ACC112 (cell line): Measurements from ENCODE around the gene RBFOX2.

Experiments
- H2AFZ ChIP-seq: fragments of 200-600 bp; sonication (generic); one replicate; pipeline ENCODE4 v1.6.0; 2017; ENCODE audit warnings: antibody characterized with exemption, low read length; ENCODE audit not compliant: unreplicated experiment
- H3K27ac ChIP-seq: fragments of 200-600 bp; sonication (generic); 2 replicates; pipeline ENCODE4 v1.5.1; 2014; ENCODE audit warnings: low read depth, mild to moderate bottlenecking, antibody characterized with exemption, low read length, moderate library complexity
- H3K27me3 ChIP-seq: fragments of 200-600 bp; sonication (generic); 2 replicates; pipeline ENCODE4 v1.6.1; 2014; ENCODE audit warnings: mild to moderate bottlenecking, antibody characterized with exemption, low read length, moderate library complexity, mixed read lengths; ENCODE audit not compliant: insufficient read depth
- H3K36me3 ChIP-seq: fragments of 200-600 bp; sonication (generic); 2 replicates; pipeline ENCODE4 v1.6.1; 2016; ENCODE audit warnings: mild to moderate bottlenecking, antibody characterized with exemption, low read length, moderate library complexity, mixed read lengths; ENCODE audit not compliant: insufficient read depth
- H3K4me1 ChIP-seq: fragments of 200-600 bp; sonication (generic); one replicate; pipeline ENCODE4 v1.6.1; 2016; ENCODE audit warnings: low read length, mixed read lengths; ENCODE audit not compliant: insufficient read depth, unreplicated experiment, control insufficient read depth
- H3K4me3 ChIP-seq: fragments of 200-600 bp; sonication (generic); 2 replicates; pipeline ENCODE4 v1.5.1; 2014; ENCODE audit warnings: mild to moderate bottlenecking, low read depth, low read length
- H3K79me2 ChIP-seq: fragments of 200-600 bp; sonication (generic); one replicate; pipeline ENCODE4 v1.6.0; 2016; ENCODE audit warnings: low read length; ENCODE audit not compliant: control insufficient read depth, unreplicated experiment, insufficient read depth

Gene RBFOX2

DNA sequence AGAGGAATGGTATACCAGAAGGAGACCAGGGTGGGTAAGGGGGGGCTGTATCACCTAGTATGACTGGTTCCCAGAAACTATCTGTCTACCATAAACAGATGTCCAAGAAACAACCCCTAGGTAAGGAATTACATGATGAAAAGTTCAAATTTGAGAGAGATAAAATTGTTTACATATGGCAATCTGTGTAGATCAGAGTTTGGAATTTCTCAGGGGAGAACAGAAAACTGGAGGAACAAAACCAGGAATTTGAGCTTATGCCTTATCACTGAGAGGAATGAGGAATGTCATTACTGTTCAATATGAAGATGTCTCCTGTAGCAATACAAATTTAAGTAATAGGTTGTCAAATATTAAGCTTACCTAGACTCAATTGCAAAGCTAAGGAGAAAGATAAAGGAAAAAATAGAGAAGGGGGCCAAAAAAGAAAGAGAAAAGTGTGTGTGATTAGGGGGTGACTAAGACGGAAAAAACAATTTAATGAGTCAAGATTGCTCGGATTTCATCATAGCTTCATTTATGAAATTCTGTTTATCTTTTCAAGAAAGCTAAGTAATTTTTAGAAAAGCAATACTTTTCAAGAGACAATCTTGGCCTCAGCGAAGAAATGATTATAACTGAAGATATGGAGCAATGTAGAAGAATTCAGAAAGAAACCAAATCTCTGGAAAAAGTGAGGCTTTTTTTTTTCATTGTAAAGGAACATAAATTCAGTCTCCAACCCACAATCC is 193.2 kb downstream of the RBFOX2 start:
- H3K4me3 ChIP-seq: peak overlapping the region; percentile 94
- no peak overlapping the region for H2AFZ ChIP-seq
- peak overlapping the region; percentile 97 for H3K27ac ChIP-seq
- H3K36me3 ChIP-seq: no peaks in the 10 kb centered on the region
- H3K4me1 ChIP-seq: peaks cover 22% of the 10 kb centered on the region
- H3K27me3 ChIP-seq: no peaks in the 10 kb centered on the region
- peaks cover 83% of the 10 kb centered on the region for H3K79me2 ChIP-seq

DNA sequence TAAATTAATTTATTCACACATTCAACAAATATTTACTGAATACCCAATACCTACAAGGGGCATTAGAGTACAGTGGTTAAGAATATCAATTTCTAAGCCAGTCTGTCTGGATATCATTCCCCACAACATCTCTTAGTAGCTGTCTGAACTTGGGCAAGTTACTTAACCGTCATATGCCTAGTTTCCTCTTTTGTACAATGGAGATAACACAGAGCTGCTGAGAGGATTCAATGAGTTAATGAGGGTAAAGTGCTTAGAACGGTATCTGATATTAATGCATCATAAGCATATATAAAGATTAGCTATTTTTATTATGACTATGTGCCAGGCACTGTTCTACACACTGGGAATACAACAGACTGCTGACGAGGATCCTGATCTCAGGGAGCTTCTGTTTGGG is 194.6 kb downstream of the RBFOX2 start:
- no peaks in the 10 kb centered on the region for H3K27me3 ChIP-seq

DNA sequence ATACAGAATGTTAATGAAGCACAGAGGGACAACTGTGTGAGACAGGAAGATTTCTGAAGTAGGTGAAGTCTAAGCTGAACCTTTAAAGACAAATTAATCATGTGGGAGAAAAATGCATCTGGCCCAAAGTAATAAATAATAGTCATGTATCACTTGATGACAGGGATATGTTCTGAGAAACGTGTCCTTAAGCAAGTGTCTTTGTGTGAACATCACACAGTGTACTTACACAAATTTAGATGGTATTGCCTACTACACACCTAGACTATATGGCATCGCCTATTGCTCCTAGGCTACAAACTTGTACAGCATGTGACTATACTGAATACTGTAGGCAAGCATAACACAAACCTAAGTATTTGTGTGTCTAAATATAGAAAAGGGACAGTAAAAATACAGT is 198.3 kb downstream of the RBFOX2 start:
- H3K36me3 ChIP-seq: no peaks in the 10 kb centered on the region
- no peaks in the 10 kb centered on the region for H3K27me3 ChIP-seq
- H2AFZ ChIP-seq: no peak overlapping the region
- H3K27ac ChIP-seq: no peak overlapping the region
- H3K79me2 ChIP-seq: peaks cover 82% of the 10 kb centered on the region
- H3K4me3 ChIP-seq: no peak overlapping the region
- peaks cover 17% of the 10 kb centered on the region for H3K4me1 ChIP-seq

More for the DNA sequence above, 194.6 kb downstream of the RBFOX2 start:
- peak overlapping the region; percentile 94 for H3K4me3 ChIP-seq
- peaks cover 86% of the 10 kb centered on the region for H3K79me2 ChIP-seq
- H3K27ac ChIP-seq: peak overlapping the region; percentile 97
- H3K4me1 ChIP-seq: peaks cover 22% of the 10 kb centered on the region
- no peaks in the 10 kb centered on the region for H3K36me3 ChIP-seq
- H2AFZ ChIP-seq: no peak overlapping the region

DNA sequence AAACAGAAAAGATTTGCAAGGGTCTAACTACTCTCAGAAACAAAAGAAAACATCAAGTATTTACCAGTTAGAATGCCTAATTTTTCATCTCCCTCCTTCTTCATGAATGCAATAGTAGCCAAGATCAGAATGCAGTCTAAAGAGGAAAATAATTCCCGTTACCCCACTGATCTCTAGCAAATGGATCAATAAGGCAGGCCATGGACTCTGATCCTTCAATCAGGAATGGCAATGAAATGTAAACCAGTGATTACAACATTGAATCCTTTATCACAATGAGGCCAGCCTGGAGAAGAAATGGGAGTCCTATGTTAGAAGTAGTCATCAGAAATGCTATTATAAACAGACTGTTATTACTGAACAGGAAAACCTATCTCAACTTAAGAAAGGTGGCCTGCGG is 204.4 kb downstream of the RBFOX2 start:
- Histone ChIP-seq H3K36me3 (0 out of 2 replicates have a peak, but pooled peaks cover 3% of the 10 kb centered on the region), H2AFZ (no peak overlapping the region), H3K79me2 (peaks cover 68% of the 10 kb centered on the region)

DNA sequence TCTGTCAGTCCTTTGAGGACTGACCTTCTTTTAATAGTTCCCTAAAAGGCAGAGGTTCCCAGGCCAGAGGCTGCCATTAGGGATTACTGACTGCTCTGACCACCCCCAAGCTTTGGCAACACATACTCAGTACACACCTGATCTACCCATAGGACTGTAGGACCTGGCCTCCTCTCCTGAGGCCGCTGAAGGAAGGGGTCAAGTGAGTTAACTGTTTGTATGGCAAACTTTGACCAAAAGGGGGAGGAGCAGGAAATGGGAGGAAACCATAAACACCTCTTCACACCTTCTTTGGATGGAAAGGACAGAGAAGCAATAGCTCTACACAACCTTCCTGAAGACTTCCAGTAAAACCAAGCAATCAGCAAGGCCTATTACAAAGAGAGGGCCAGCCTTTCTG is 207.0 kb downstream of the RBFOX2 start:
- H2AFZ ChIP-seq: no peak overlapping the region
- 0 out of 2 replicates have a peak, but pooled peaks cover 3% of the 10 kb centered on the region for H3K36me3 ChIP-seq
- H3K27me3 ChIP-seq: no peaks in the 10 kb centered on the region
- peaks cover 10% of the 10 kb centered on the region for H3K4me1 ChIP-seq
- no peak overlapping the region for H3K4me3 ChIP-seq
- peaks cover 62% of the 10 kb centered on the region for H3K79me2 ChIP-seq
- no peak overlapping the region for H3K27ac ChIP-seq

More for the DNA sequence above, 204.4 kb downstream of the RBFOX2 start:
- peaks cover 3% of the 10 kb centered on the region for H3K4me1 ChIP-seq
- H3K4me3 ChIP-seq: no peak overlapping the region
- no peaks in the 10 kb centered on the region for H3K27me3 ChIP-seq
- H3K27ac ChIP-seq: no peak overlapping the region

DNA sequence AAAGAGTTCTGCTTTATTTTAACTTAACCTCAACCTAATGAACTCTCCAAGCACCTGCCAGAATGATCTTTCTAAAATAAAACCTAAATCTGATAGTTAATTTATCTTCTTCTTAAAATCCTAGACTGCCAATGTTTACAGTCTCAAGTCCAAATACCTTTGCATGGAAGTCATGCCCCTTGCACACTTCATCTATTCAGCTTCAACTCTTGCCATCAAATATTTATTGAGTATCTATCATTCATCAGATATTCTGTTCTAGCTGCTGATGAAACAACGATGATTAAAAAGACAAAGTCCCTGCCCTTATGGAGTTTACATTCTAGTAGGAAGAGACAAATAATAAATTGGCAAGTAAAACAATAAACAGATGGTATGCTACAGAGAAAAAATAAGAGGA is 209.2 kb downstream of the RBFOX2 start:
- H3K79me2 ChIP-seq: peaks cover 74% of the 10 kb centered on the region
- no peak overlapping the region for H3K27ac ChIP-seq
- 0 out of 2 replicates have a peak, but pooled peaks cover 7% of the 10 kb centered on the region for H3K36me3 ChIP-seq
- no peak overlapping the region for H2AFZ ChIP-seq
- H3K4me3 ChIP-seq: no peak overlapping the region
- H3K4me1 ChIP-seq: peaks cover 10% of the 10 kb centered on the region
- H3K27me3 ChIP-seq: no peaks in the 10 kb centered on the region

DNA sequence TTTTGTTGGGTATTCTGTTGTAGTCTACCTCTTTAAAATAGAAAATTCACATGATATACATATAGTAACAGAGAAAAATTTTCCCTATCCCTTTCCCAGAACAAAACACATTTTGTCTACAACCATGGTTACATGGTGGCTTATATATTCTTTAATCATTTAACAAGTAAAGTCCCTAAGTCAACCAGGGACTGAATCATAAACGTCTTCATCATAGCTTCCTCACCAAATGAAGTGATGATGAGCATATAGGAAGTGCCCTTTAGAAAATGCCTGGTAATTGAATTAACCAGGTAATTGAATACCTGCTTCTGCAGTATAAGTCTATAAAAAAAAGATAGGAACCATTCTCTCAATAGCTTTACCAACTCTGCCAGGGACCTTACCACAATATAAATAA is 209.7 kb downstream of the RBFOX2 start:
- no peak overlapping the region for H3K27ac ChIP-seq
- H3K4me3 ChIP-seq: no peak overlapping the region
- peaks cover 69% of the 10 kb centered on the region for H3K79me2 ChIP-seq
- peaks cover 10% of the 10 kb centered on the region for H3K4me1 ChIP-seq
- no peaks in the 10 kb centered on the region for H3K27me3 ChIP-seq
- H3K36me3 ChIP-seq: 0 out of 2 replicates have a peak, but pooled peaks cover 7% of the 10 kb centered on the region
- no peak overlapping the region for H2AFZ ChIP-seq

DNA sequence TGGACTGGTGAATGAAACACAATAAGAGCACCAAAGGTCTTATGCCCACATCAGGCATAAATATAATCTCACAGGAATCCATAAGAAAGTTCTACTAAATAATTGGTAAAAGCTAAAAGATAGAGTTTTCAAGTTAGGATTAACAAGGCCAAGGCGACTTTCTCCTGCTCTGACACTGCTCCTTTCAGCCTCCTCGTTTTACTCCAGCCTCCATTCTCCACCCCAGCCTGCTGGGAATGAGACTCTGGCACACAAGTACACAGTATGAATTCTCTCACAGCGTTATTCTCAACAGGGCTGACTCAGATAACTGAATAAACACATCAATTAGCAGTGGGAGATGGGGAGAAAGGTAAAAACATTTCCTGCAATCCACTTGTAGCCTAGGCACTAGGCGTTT is 216.0 kb downstream of the RBFOX2 start:
- peaks cover 2% of the 10 kb centered on the region for H3K4me1 ChIP-seq
- peaks cover 39% of the 10 kb centered on the region for H3K79me2 ChIP-seq
- no peak overlapping the region for H3K27ac ChIP-seq
- no peaks in the 10 kb centered on the region for H3K27me3 ChIP-seq
- peaks cover 12% of the 10 kb centered on the region; the same call in 1 of the 2 replicates for H3K36me3 ChIP-seq
- H2AFZ ChIP-seq: no peak overlapping the region
- no peak overlapping the region for H3K4me3 ChIP-seq

DNA sequence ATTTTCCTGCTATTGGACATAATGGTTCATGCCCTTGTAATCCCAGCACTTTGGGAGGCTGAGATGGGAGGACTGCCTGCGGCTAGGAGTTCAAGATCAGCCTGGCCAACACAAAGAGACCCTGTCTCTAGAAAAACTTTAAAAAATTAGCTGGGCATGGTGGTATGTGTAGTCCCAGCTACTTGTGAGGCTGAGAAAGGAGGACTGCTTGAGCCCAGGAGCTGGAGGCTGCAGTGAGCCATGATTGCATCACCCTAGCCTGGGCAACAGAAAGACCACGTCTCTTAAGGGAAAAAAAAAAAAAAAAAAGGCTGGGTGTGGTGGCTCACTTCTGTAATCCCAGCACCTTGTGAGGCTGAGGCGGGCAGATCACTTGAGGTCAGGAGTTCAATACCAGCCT is 217.0 kb downstream of the RBFOX2 start:
- Histone ChIP-seq H3K27ac (no peak overlapping the region), H3K79me2 (peaks cover 31% of the 10 kb centered on the region), H3K36me3 (peaks cover 12% of the 10 kb centered on the region; the same call in 1 of the 2 replicates), H2AFZ (no peak overlapping the region), H3K4me1 (no peaks in the 10 kb centered on the region), H3K4me3 (no peak overlapping the region), H3K27me3 (no peaks in the 10 kb centered on the region)

DNA sequence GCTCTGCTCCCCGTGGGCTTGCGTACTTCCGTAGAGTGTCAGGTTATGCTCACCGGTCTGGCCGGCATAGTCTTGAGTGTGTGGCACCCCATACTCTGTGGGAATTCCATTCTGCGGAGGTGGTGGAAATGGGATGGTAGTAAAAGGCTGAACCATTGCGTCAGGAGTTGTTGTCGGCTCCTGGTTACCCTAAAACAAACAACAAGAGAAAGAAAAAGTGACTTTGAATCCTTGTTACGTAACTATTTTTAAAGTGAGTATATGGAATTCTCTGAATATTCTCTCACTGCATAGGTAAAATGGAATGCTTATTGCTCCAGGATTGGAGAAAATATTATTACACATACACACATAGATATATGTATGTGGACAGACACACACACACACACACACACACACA is 218.8 kb downstream of the RBFOX2 start:
- H3K4me3 ChIP-seq: no peak overlapping the region
- no peak overlapping the region for H2AFZ ChIP-seq
- peaks cover 20% of the 10 kb centered on the region for H3K79me2 ChIP-seq
- H3K27me3 ChIP-seq: no peaks in the 10 kb centered on the region
- H3K36me3 ChIP-seq: peaks cover 19% of the 10 kb centered on the region
- H3K27ac ChIP-seq: no peak overlapping the region
- no peaks in the 10 kb centered on the region for H3K4me1 ChIP-seq

DNA sequence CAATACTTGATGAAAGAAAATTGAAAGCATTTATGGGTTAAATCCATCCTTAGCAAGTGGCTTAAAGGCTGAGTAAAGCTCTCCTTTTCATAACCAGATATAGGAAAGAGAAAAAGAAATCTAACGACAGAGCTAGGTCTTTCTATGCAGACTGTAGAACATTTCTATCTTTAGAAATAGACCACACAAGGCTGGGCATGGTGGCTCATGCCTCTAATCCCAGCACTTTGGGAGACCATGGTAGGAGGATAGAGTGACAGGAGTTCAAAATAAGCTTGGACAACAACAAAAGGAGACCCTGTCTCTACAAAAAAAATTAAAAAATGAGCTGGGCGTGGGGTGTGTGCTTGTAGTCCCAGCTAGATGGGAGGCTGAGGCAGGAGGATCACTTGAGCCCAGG is 220.2 kb downstream of the RBFOX2 start:
- H3K27ac ChIP-seq: no peak overlapping the region

More for the DNA sequence above, 220.2 kb downstream of the RBFOX2 start:
- Histone ChIP-seq H3K4me3 (no peak overlapping the region), H2AFZ (no peak overlapping the region), H3K36me3 (peaks cover 17% of the 10 kb centered on the region), H3K4me1 (no peaks in the 10 kb centered on the region), H3K27me3 (no peaks in the 10 kb centered on the region), H3K79me2 (peaks cover 20% of the 10 kb centered on the region)
